Smooth muscle cell of the brain vasculature (primary cell): ENCODE results near the gene FBXL16.

Experiments used
- DNase-seq: peaks from one replicate; pipeline ENCODE4 v3.0.0-alpha.2; 2012; ENCODE audit warnings: low read depth, low spot score

The FBXL16 gene

GRCh38 chr16:710500-711075, 5.0 kb upstream of the FBXL16 start:
- DNase-seq: no peak

DNA sequence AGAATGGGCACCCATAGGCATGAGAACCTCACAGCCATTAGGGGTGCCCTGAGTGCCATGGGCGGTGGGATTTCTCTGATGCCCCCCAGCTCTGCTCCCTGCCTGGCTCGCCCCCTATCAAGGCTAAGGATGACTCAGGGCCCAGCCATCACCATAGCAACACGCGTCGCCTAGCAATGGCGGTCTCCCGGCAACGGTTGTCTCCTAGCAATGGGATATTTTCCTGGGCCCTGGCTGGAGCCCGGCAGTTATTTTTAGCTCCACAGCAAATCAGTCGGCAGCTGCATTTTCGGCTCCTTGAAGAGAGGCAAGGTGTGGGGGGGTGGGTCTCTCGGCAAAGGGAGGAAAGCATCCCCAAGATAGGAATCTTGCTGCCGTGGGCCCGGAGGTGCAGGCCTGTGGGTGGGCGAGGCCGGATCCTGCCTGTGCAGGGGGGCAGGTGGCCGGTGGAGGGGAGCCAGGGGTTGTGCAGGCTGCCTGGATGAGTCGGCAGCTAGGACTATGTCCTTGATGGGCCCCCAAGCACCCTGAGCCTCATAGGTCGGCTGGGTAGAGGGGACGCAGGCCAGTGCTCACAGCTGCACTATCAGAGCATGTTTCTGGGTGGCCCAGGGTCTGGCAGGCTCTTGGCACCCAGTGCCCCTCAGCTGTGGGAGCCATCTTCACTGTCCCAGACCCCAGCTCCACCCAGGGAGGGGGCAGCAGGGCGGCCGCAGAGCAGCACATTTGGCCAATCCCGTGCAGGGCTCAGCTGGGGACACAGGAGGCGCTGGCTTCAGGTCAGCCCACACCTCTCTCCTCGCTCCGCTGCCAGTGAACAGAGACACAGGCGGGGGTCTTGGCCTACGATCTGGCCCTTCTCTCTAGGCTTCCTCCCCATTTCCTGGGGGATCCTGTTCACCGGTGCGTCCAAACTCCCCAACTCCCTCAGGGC, 4.2 kb upstream of the FBXL16 start:
- no peak for DNase-seq

- DNase-seq: no peak
Measured at GRCh38 chr16:708959-709358, 3.4 kb upstream of the FBXL16 start.

GRCh38 chr16:708019-708418, 2.4 kb upstream of the FBXL16 start:
- no peak for DNase-seq

GRCh38 chr16:707062-707538, 1.5 kb upstream of the FBXL16 start:
- no peak for DNase-seq

DNA sequence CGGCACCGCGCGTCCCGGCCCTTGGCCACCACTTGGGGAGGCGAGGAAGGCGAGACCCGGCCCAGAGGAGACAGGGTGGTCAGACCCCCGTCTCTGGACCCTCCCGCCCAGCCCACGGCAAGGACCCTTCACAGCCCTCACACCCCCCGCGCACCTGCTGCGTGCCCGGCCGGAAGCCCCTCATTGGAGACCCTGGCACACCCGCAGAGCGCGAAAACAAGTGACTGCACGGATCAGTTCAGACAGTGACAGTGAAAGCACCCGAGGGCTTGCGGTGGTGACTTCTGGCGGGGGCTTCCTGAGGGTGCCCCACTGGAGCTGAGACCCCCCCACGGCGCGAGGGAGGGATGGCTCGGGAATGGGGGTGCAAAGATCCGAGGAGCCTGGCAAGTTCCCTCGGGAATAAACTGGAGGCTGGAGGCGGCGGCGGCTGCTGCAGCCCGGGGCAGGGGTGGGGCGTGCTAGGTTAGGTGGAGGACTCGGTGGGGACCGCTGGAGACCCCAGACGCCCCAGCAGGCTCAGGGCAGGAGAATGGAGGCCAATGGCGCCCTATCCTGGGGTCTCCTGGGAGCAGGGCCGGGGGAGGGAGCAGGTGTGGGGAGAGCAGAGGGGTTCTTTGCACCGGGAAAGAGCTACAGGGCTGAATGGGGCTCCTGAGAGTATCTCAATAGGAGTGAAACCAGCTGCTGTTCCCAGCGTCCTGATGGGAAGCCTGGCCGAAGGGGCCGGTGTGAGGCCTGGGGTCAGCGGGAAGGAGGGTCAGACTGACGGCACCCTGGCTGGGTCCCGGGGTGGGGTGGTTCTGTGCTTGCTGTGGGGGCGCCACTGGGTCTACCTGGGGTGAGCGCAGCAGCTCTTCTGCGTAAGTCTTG, 824 bp upstream of the FBXL16 start:
- DNase-seq: no peak

GRCh38 chr16:704552-705380, 835 bp downstream of the FBXL16 start:
- DNase-seq: no peak

DNA sequence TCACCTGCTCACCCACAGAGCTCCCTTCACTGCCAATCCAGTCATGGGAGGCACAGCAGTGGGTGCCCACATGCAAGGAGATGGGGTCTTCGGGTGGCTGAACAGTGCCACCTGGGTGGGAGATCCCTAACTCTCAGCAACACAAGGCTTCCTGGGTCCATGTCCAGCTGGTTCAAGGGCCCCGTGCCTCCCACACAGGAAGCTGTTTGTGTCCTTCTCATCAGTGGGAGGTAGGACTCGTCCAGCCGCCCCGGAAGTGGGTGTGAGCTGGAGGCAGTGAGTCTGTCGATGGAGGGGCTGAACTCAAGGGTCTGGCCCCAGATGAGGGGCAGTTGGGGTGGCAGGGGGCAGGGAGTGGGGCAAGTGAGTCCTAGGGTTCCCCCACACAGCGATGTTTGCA, 1.6 kb downstream of the FBXL16 start:
- DNase-seq: no peak

DNA sequence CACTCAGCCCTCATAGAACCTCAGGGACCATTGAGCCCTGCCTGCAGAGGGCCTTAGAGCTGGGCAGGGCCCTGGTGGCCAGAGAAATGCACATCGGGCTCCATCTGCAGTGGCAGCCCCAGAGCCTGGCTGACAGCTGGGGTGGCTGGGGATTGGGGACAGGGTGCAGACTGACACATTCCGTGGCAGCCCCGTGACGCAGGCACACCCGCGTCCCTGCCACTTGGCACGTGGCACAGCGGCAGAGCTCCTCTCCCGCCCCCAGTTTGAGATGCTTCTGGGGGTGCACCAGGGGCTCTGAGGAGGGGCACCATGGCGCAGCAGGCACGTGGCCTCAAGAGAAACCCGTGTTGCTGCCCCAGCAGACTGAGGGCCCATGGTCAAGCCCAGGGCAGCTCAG, 2.2 kb downstream of the FBXL16 start:
- no peak for DNase-seq

DNA sequence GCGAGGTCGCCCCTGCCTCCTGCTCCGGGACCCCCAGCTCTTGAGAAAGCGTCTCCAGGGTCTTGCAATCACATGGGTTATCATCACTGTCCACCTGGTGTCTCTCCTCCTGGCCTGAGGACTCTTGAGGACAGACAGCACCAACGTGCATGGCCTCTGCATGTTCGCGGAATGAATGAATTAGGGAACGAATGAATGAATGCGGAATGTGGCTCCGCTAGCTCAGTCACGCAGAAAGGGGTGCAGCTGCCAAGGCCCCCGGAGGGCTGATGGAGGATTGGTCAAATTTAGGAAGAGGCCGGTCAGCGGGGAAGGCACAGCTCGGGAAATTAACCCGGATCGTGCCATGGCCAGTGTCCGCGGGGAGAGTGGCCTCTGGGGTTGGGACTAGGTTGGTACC, 3.3 kb downstream of the FBXL16 start:
- no peak for DNase-seq

GRCh38 chr16:700684-701584, 4.7 kb downstream of the FBXL16 start:
- DNase-seq: no peak

DNA sequence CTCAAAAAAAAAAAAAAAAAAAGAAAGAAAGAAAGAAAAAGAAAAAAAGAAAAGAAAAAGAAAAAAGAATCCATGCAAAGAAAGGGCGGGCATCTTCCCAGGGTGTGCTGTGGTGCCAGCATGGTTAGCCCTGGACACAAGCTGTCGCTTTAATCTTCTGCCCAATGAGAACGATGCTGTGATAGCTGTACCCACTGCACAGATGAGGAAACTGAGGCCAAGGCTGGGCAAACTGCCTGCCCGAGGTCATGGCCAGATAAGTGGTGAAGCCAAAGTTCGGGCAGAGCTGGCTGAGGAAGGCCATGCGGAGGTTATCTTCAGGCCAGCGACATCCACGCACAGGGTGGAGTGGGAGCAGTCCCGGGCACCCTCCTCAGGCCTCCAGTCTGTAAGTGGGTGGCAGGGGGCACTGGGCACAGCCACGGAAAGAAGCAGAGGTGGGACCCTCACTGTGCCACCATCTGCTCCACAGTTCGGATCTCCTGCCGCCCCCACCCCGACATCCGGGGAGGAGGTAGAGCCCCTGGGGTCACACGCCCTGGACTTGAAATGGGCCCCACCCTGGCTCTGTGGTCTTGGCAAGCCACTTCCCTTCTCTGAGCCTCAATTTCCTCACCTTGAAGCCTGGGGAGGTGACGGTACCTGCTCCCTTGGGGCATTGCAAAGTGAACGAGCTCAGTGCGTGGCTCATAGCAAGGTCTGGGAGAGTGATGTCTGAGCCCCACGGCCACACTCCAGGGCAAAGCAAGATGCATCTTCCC, 6.5 kb downstream of the FBXL16 start:
- DNase-seq: no peak

DNA sequence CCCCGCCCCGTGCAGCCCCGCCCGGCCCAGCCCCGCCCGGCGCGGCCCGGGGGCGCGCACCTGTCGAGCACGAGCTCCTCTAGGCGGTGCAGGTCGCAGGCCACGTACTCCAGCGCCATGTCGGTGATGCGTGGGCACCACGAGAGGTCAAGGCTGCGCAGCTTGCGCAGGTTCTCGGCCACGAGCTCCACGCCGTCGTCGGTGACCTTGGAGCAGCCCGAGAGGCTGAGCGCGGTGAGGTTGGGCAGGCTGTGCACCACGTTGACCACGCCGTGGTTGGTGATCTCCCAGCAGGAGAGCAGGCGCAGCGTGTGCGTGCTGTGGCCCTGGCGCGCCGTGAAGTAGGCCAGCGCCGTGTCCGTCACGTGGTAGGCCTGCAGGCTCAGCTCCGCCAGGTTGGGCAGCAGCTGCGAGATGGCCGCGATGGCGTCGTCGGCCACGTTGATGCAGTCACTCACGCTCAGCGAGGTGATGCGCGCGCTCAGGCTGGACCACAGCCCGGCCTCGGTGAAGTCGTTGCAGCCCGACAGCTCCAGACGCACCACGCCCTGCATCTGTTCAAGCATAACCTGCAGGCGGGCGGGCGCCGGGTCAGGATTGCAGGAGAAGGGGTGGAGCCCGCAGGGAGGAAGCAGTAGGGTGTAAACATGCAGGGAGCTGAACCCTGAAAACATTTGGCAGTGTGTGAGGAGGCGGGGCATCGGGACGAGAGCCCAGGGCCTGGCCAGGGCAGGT, 10.1 kb downstream of the FBXL16 start:
- no peak for DNase-seq

GRCh38 chr16:694863-695354, 10.7 kb downstream of the FBXL16 start:
- DNase-seq: no peak

GRCh38 chr16:694187-694862, 11.3 kb downstream of the FBXL16 start:
- DNase-seq: no peak

GRCh38 chr16:693766-694165, 11.8 kb downstream of the FBXL16 start:
- DNase-seq: no peak

DNA sequence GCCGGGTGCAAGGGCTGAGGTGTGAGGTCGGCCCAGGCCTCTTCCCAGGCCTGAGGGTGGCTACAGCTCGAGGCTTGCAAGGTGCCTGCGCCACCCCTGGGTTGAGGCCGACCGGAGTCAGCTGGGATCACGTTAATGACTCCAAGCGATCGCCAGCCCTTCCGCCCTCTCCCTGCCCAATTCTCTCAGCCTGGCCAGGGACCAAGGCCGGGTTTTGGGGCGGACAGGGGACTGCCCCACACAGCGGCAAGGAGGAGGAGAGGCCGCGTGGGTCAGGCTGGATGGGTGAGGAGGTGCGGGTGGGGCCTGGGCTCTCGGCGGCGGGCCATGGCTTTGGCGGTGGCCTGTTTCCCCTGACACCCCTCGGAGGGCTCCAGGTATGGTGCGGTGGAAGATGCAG, 12.2 kb downstream of the FBXL16 start:
- no peak for DNase-seq
